Stimulated activated CD8-positive, alpha-beta memory T cell treated with anti-CD3 and anti-CD28 coated beads, Interleukin-15, amount 100 ng/mL, for 4 hours (primary cell): ENCODE data around the gene IDE.
"Not testable (repeated sequence)": the region's sequence is repeated elsewhere in the genome, so short reads cannot be mapped to it uniquely, and the experiment has no call there.

Source experiments
- DNase-seq, 2 donors: peaks; one replicate each; pipeline ENCODE4 v3.0.0-alpha.2; 2020; ENCODE audit warnings: low read depth in 2 of 2

The IDE gene

DNA sequence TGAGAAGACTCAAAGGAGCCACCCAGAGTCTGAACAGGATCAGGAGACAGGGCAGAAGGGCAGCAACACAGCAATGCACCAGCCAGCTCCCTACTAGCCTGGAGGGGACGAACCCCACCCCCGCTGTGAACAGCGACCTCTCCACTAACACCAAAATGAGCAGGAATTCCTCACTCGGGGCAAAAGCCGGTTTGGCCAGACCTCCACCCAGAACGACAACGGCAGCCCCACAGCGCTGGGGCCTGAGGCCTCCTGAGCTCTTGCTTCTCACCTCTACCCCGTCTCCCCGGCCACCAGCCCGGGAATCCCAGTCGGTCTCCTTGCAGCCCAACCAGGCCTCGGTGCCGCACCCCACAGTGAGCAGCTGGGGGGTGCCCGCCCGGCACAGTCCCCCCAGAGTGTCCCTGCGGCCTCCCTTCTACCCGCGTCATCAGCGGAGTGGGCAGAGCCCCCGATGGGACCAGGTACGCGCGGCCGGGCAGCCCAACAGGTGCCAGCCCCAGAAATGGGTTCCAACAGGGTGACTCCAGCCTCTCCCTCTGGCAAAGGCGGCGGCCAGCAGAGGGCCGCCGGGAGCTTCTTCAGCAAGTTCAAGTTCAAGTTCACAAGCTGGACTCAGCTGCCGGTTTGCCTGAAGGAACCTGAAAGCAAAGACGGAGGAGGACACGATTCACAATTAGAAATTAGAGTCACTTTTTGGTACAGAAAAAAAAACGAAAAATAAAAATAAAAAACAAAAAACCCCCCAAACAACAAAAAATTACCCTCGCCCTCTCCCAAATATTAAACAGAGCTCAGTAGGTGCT, 153.9 kb downstream of the IDE start:
- DNase-seq: no peak

DNA sequence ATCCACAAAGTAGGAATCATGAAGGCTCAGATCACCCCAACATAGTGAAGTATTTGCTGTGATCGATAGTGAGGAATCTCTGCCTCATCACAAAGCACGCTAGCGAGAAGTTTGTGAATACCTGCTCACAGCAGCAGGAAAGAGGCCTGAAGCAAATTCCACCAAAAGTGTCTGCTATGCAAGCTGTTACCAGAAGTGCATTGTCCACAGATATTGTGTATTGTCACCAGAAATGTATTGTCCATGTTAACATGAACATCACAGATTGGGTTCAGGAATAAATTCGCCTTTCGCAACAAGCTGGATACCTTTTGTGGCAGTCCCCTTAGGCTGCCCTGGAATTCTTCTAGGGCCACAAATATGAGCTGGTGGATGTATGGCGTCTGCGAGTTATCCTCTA, 155.0 kb downstream of the IDE start:
- DNase-seq: no peak

GRCh38 chr10:92418221-92418620, 155.7 kb downstream of the IDE start:
- DNase-seq: no peak

DNA sequence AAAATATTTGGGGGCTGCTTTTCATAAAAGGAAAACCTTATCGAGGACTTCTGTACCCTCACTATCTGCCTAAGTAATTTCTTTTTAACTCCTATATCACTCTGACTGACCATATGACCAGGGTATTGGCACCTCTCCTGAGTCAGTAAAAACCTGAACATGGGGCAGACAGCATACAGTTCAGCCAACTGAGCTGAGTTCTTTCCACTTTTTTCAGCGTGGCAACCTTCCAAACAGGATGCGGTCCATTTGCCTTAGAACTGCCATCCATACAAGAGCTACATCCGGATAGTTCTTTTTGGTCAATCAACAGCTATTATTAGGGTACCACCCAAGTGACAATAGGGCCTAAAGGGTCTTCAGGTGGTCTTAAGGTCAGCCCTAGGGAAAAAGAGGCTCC, 160.4 kb downstream of the IDE start:
- no peak for DNase-seq

DNA sequence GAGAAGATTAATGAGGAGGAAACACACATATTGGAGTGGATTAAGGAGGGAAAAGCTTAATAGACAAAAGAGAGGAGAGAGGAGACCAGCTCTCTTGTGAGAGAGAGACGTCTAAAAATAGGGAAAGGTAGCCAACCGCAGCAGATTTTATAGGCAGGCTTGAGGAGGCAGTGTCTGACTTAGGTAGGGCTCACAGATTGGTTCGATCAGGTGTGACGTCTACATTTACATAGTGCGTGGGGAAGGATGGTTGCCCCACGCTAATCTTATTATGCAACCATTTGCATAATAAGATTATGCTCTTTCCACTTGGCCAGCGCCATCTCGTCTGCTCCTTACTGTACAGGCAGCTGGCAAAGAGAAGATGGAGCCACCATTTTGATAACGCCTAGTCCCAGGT, 160.9 kb downstream of the IDE start:
- no peak for DNase-seq

DNA sequence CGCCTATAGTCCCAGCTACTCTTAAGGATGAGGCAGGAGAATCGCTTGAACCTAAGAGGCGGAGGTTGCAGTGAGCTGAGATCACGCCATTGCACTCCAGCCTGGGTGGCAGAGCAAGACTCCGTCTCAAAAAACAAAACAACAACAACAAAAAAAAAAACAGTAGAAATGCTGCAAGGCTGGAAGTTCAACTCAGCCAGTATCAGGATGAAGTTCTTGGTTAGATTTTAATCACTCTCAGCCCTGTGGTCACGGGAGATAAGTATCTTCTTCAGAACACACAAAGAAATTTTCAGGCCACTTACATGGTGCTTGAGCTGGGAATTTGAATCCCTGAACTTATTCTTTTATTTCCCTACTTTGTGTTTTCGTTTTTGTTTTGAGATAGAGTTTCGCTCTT, 162.5 kb downstream of the IDE start:
- no peak for DNase-seq

DNA sequence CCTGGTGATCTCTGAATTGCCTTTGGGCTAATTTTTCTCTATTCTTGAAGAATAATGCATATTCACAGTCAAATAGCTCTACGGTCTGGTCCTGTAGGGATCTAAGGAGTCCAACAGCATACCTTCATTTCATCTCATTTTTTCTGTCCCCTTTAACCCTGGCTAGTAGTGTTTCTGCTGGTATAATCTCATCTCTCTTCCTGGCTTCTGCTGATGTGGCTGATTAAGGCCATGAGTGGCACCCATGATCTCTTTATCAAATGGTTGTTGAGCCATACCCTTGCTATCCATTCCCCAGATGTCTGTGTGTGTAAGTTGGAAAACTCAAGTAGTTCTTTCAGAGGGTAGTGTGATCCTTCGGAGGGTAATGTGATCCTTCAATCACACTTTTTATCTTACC, 163.4 kb downstream of the IDE start:
- DNase-seq: no peak

DNA sequence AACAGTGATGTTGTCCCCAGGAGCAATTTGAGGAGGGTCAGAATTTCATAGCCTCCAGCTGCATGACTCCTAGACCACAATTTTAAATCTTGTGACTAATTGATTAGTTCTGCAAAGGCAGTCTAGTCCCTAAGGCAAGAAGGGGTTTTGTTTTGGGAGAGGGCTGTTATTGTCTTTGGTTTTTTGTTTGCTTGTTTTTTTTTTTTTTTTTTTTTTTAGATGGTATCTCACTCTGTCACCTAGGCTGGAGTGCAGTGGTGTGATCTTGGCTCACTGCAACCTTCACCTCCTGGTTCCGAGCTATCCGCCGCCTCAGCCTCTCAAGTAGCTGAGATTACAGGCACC, 165.9 kb downstream of the IDE start:
- DNase-seq: no peak

- DNase-seq: no peak
Observed at GRCh38 chr10:92407305-92408016, 166.4 kb downstream of the IDE start.

DNA sequence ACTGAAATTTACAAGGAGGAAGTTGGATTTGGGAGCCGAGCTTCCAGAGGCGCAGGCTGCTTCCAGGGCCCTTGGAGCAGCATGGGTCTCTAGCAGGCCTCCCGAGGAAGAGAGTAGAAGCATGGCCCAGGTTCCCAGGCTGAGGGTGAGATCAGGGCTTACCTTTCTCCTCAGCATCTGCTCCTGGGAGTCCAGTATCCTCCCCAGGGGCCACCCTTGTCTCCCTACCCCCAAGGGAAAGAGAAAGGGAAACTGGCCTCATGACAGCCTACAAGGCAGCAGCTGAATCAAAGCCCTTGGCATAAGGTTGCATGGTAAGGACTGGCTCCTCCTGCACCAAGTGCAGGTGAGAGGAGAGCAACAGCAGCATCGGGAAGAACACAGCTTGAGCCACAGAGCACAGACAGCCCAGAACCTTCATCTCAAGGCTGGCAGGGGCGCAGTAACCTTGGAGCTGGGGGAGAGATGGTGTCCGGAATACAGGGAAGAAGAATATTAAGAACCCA, 168.4 kb downstream of the IDE start:
- DNase-seq: no peak

DNA sequence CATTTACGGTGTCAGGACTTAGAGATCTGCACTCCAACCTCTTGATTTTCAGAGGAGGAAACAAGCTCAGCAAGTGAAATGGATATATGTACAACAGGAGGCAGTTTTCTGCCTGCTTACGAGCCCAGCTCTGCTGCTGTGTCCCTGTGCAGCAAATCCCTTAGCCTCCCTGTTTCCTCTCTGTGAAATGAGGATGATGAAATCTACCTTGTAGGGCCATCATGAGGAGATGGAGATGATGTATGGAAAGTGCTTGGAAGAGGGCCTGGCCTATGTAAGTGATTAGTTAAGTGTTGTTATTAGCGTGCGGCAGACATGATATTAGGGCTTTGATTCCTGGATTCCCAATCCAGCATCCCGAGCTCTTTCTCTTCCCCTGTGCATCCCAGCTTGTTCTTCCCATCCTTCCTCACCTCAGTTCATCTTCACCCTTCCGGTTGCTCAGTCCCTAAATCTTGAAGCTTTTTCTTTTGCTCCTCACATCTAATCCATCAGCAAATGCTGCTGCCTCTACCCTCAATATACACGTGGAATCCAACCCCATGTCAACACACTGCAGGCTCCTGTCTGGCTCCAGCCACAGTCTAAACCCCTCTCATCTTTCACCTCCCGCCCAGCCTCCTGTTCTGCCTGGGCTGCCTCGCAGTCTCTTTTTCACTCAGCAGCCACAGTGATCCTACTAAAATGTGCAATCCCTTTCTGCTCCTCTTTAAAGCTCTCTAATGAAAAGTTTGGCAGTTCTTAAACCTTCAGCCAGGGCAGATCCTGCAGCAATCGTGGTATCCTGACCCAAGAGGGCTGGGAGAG, 169.1 kb downstream of the IDE start:
- no peak for DNase-seq

DNA sequence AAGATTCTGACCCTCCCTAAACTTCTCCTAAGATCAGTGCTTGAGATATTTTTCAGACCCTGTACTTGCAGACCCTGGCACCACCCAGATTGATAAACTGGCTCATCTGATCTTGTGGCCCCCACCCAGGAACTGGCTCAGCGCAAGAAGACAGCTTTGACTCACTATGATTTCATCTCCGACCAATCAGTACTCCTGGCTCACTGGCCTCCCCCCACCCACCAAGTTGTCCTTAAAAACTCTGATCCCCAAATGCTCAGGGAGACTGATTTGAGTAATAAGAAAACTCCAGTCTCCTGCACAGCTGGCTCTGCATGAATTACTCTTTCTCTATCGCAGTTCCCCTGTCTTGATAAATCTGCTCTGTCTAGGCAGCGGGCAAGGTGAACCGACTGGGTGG, 171.7 kb downstream of the IDE start:
- not testable (repeated sequence) for DNase-seq
